ENCODE measurements around the gene HFM1.

Gene HFM1, protein sequence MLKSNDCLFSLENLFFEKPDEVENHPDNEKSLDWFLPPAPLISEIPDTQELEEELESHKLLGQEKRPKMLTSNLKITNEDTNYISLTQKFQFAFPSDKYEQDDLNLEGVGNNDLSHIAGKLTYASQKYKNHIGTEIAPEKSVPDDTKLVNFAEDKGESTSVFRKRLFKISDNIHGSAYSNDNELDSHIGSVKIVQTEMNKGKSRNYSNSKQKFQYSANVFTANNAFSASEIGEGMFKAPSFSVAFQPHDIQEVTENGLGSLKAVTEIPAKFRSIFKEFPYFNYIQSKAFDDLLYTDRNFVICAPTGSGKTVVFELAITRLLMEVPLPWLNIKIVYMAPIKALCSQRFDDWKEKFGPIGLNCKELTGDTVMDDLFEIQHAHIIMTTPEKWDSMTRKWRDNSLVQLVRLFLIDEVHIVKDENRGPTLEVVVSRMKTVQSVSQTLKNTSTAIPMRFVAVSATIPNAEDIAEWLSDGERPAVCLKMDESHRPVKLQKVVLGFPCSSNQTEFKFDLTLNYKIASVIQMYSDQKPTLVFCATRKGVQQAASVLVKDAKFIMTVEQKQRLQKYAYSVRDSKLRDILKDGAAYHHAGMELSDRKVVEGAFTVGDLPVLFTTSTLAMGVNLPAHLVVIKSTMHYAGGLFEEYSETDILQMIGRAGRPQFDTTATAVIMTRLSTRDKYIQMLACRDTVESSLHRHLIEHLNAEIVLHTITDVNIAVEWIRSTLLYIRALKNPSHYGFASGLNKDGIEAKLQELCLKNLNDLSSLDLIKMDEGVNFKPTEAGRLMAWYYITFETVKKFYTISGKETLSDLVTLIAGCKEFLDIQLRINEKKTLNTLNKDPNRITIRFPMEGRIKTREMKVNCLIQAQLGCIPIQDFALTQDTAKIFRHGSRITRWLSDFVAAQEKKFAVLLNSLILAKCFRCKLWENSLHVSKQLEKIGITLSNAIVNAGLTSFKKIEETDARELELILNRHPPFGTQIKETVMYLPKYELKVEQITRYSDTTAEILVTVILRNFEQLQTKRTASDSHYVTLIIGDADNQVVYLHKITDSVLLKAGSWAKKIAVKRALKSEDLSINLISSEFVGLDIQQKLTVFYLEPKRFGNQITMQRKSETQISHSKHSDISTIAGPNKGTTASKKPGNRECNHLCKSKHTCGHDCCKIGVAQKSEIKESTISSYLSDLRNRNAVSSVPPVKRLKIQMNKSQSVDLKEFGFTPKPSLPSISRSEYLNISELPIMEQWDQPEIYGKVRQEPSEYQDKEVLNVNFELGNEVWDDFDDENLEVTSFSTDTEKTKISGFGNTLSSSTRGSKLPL (N-terminal part only)
- long read RNA-seq, partial matches to known transcripts: 0 of 1 reads
- long read RNA-seq, other reads (novel, unspliced or antisense): 1 of 1 reads

DNA sequence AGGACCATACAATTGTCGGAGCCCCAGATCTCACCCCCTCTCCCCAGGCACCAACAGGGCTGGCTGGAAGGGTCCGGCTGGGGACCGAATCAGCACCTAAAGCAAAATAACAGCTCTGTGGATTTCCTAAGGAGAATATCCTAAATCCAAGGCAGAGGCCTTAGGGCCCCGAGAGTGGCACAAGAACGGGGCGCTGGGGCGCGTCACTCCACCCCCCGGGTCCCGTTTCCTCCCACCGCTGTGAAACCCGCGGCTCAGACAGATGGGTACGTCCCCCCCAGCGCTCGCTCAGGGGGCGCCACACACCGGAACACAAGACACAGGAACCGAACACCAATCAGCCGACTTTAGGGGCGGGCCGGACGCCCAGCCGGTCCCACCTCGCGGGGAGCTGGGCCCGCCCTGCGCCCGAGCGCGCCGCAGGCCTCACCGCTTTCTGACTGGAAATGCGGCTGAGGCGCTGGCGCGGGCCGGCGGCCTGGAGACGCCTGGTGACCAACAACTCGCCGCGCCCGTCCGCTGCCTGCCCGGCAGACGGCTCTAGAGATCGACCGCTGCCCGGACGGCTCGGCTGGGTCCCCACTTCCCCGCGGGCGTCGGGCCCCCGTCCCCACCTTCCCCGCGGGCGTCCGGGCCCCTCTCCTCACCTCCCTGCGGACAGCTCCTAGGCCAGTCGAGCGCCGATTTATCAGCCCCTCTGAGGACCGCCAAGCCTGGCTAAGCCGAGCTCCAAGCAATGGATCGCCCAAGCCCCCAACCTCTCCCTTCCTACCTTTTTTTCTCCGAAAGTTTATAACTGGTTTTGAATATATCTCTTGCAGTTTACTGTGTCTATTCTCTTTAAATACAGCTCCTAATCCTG, at the start of gene HFM1:
TSS of gene HFM1 (minus strand) at position 687 of the 862 bp plus-strand sequence. CDS start 3,755 bp downstream, outside the sequence.
- H3K27me3 ChIP-seq (ENCODE audit: insufficient read depth, poor library complexity, severe bottlenecking): peaks cover 49% of the 10 kb centered on the region
- TF ChIP-seq POLR2AphosphoS5 (IDR thresholded peaks at IDR 0.05; ENCODE audit: low read depth) (no peak), SPI1 (IDR thresholded peaks at IDR 0.05; ENCODE audit: borderline replicate concordance, low read depth) (no peak), GABPA (IDR thresholded peaks at IDR 0.05; ENCODE audit: low read depth) (no peak)
- TF ChIP-seq, protein P1, sequence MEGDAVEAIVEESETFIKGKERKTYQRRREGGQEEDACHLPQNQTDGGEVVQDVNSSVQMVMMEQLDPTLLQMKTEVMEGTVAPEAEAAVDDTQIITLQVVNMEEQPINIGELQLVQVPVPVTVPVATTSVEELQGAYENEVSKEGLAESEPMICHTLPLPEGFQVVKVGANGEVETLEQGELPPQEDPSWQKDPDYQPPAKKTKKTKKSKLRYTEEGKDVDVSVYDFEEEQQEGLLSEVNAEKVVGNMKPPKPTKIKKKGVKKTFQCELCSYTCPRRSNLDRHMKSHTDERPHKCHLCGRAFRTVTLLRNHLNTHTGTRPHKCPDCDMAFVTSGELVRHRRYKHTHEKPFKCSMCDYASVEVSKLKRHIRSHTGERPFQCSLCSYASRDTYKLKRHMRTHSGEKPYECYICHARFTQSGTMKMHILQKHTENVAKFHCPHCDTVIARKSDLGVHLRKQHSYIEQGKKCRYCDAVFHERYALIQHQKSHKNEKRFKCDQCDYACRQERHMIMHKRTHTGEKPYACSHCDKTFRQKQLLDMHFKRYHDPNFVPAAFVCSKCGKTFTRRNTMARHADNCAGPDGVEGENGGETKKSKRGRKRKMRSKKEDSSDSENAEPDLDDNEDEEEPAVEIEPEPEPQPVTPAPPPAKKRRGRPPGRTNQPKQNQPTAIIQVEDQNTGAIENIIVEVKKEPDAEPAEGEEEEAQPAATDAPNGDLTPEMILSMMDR (IDR thresholded peaks at IDR 0.05; ENCODE audit: insufficient read depth, low read length): no peak
- TF ChIP-seq, protein P2, sequence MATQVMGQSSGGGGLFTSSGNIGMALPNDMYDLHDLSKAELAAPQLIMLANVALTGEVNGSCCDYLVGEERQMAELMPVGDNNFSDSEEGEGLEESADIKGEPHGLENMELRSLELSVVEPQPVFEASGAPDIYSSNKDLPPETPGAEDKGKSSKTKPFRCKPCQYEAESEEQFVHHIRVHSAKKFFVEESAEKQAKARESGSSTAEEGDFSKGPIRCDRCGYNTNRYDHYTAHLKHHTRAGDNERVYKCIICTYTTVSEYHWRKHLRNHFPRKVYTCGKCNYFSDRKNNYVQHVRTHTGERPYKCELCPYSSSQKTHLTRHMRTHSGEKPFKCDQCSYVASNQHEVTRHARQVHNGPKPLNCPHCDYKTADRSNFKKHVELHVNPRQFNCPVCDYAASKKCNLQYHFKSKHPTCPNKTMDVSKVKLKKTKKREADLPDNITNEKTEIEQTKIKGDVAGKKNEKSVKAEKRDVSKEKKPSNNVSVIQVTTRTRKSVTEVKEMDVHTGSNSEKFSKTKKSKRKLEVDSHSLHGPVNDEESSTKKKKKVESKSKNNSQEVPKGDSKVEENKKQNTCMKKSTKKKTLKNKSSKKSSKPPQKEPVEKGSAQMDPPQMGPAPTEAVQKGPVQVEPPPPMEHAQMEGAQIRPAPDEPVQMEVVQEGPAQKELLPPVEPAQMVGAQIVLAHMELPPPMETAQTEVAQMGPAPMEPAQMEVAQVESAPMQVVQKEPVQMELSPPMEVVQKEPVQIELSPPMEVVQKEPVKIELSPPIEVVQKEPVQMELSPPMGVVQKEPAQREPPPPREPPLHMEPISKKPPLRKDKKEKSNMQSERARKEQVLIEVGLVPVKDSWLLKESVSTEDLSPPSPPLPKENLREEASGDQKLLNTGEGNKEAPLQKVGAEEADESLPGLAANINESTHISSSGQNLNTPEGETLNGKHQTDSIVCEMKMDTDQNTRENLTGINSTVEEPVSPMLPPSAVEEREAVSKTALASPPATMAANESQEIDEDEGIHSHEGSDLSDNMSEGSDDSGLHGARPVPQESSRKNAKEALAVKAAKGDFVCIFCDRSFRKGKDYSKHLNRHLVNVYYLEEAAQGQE (IDR thresholded peaks at IDR 0.05; ENCODE audit: insufficient replicate concordance, low read depth): no peak
- H3K27ac ChIP-seq (replicated peaks): no peak within 1 kb of the TSS
- H3K4me3 ChIP-seq (replicated peaks; ENCODE audit: insufficient read depth, low read length): peak within 1 kb of the TSS; percentile 37
- peak in 1 of 2 experiments; percentile 5 for DNase-seq (ENCODE audit: low read depth in 1 of 2, low spot score in 1 of 2)

DNA sequence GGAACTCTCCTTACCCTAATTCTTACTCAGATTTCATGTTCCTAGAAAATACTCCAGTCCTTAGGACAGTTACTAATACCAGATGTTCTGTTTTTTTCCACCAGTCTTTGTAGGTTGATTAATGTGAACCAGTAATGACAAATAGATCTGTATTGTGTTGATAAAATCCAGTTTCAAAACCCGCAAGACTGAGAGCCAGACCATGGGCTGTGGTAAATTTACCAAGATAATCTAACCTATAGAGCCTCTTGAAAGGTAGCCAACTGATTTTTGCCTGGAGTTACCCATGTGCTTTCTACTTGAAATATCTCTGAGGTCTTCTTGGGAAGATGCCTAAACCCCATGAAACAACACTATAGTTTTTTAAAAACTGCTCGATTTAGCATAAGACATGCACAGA, 49.5 kb upstream of the HFM1 start:
- H3K4me3 ChIP-seq (replicated peaks; ENCODE audit: insufficient read depth, low read length): no peak overlapping the region
- no peak overlapping the region for H3K27ac ChIP-seq (replicated peaks)
- TF ChIP-seq SPI1 (IDR thresholded peaks at IDR 0.05; ENCODE audit: borderline replicate concordance, low read depth) (no peak), GABPA (IDR thresholded peaks at IDR 0.05; ENCODE audit: low read depth) (no peak), POLR2AphosphoS5 (IDR thresholded peaks at IDR 0.05; ENCODE audit: low read depth) (no peak)
- TF ChIP-seq, protein P1 (IDR thresholded peaks at IDR 0.05; ENCODE audit: insufficient read depth, low read length): no peak
- TF ChIP-seq, protein P2 (IDR thresholded peaks at IDR 0.05; ENCODE audit: insufficient replicate concordance, low read depth): no peak
- peaks cover 7% of the 10 kb centered on the region for H3K27me3 ChIP-seq (ENCODE audit: insufficient read depth, poor library complexity, severe bottlenecking)
- DNase-seq (ENCODE audit: low read depth in 1 of 2, low spot score in 1 of 2): no peak
